Adrenal gland (tissue), 12 donors: Measurements from ENCODE around the gene UCP2. TPM values are rescaled to one million over a fixed set of nuclear protein-coding genes. Genes with fewer than 3 reads are reported as not detected.

ENCODE experiments used
- DNase-seq, 7 donors: peaks; one replicate each; pipeline ENCODE4 v3.0.0-alpha.2; 2019 to 2020
- H3K27ac ChIP-seq, 5 donors: fragments of 200-600 bp; sonication (generic) in 4 of 5; 1 replicate in 3 of 5; 2 replicates in 2 of 5; pipeline versions ENCODE4 v1.5.1 to v1.8.0; 2016 to 2020; ENCODE audit warnings: mild to moderate bottlenecking in 1 of 5
- H3K27me3 ChIP-seq: fragments of 200-600 bp; 2 replicates; pipeline ENCODE4 v1.8.0; 2021
- H3K36me3 ChIP-seq, 2 donors: fragments of 200-600 bp; replicated peaks in 1 of 2; 1 replicate in 1 of 2; 2 replicates in 1 of 2; pipeline versions ENCODE4 v1.5.1 to v1.8.0; 2018 to 2022
- H3K4me1 ChIP-seq, 2 donors: fragments of 200-600 bp; replicated peaks in 1 of 2; 1 replicate in 1 of 2; 2 replicates in 1 of 2; pipeline versions ENCODE4 v1.5.1 to v1.8.0; 2018 to 2021
- H3K4me3 ChIP-seq, 4 donors: fragments of 200-600 bp; sonication (generic) in 3 of 4; one replicate each; pipeline ENCODE4 v1.5.1; 2016 to 2018
- H3K9me3 ChIP-seq, 3 donors: fragments of 200-600 bp; sonication (generic) in 1 of 3; replicated peaks in 1 of 3; 1 replicate in 2 of 3; 2 replicates in 1 of 3; pipeline versions ENCODE4 v1.5.1 to v1.8.0; 2016 to 2021
- CTCF ChIP-seq, 6 experiments: fragments of 450-650 bp in 4 of 6; fragments of 200-600 bp in 2 of 6; sonication (generic) in 1 of 6; IDR thresholded peaks; 1 replicate in 5 of 6; 2 replicates in 1 of 6; pipeline versions ENCODE4 v1.5.1 to v1.8.0; 2016 to 2021; ENCODE audit warnings: antibody characterized with exemption in 6 of 6, mild to moderate bottlenecking in 2 of 6, moderate library complexity in 1 of 6
- POLR2A ChIP-seq, 2 donors: fragments of 450-650 bp; IDR thresholded peaks; one replicate each; pipeline ENCODE4 v1.6.1; 2017; ENCODE audit warnings: antibody characterized with exemption in 2 of 2, mild to moderate bottlenecking in 2 of 2, moderate library complexity in 1 of 2
- WGBS, 4 donors: extraction: QIAGEN DNeasy Blood & Tissue Kit in 2 of 4; methylation state at CpG; one replicate each; pipeline versions ENCODE4 v1.1.5 to v1.1.7; 2013 to 2017; 5-methylcytosine and 5-hydroxymethylcytosine counted together
- intact Hi-C, 2 donors: fragments of 100-400 bp; cut with DNase I; formaldehyde crosslinking; loops; one replicate each; pipeline versions ENCODE4 v1.14.1 to v1.15.0; 2022 to 2023
- polyA plus RNA-seq, 3 donors: library from polyadenylated mRNA; stranded (reverse); fragments of 200-250 nt in 2 of 3; fragments of 350-450 nt in 1 of 3; fragmentation: Illumina TruSeq in 1 of 3; extraction: RNeasy Lipid Tissue Mini Kit (QIAGEN cat#74804) in 1 of 3; gene quantifications; one replicate each; pipeline ENCODE4 v1.2.3, GENCODE V29; 2013 to 2014
- total RNA-seq, 9 donors: library from RNA; depleted of rRNA in 4 of 9; stranded (reverse); fragments of >200 nt in 4 of 9; fragments of 120-200 nt in 1 of 9; fragmentation: NEBNext Ultra II Directional in 1 of 9; extraction: Animal tissue kit (Norgen Biotek cat#: 25700) in 1 of 9; gene quantifications; one replicate each; pipeline versions ENCODE4 v1.1.0 to v1.2.4, GENCODE V29; 2013 to 2023
- donor health status: healthy with polysubstance abuse.
- donor health status: Bipolar disorder and iron deficiency.
- donor health status: DM: yes; HTN: yes; CAD: no.
- donor health status: DM: no; HTN: no; CAD: no.
- donor health status: DM: no; HTN: no; CAD: no.
- donor health status: DM: yes; HTN: yes; CAD: no.

Gene UCP2
- total and polyA plus RNA-seq, 12 donors, result 12.4 to 117 (median 40.9) TPM

DNA sequence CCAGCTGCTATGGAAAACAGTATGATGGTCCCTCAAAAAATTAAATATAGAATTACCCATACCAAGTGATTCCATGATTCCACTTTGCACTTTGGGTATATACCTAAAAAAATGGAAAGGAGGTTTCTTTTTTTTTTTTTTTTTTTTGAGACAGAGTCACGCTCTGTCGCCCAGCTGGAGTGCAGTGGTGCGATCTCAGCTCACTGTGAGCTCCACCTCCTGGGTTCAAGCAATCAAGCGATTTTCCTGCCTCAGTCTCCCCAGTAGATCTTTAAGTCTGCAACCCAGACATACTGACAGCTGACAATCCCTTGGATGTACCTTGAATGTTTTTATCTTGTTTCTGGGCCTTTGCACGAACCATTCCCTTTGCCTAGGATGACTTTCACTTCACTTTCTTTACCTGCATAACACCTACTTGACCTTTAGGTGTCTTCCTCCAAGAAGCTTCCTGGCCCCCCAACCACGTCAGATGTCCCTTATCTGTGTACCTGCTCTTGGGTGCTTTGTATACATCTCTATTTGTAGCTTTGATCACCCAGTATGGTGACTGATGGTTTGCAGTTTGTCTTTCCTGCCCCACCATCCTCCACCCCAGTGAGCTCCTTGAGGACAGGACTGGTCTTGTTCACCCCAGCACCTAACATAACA, 14.6 kb upstream of the UCP2 start:
- WGBS, 4 donors, result 86 to 96% (median 92%) methylated on average over 6 of the region's 6 CpGs
- H3K27me3 ChIP-seq, result no peaks in the 10 kb centered on the region
- no peaks in the 10 kb centered on the region for H3K9me3 ChIP-seq
- no peaks in the 10 kb centered on the region for H3K4me1 ChIP-seq
- intact Hi-C loops, result no loop called here
- H3K36me3 ChIP-seq, result no peaks in the 10 kb centered on the region
- H3K4me3 ChIP-seq, result no peak overlapping the region
- no peak for TF ChIP-seq CTCF (IDR thresholded peaks at IDR 0.05)
- no peak for TF ChIP-seq POLR2A (IDR thresholded peaks at IDR 0.05)
- no peak overlapping the region for H3K27ac ChIP-seq
- DNase-seq, result no peak

DNA sequence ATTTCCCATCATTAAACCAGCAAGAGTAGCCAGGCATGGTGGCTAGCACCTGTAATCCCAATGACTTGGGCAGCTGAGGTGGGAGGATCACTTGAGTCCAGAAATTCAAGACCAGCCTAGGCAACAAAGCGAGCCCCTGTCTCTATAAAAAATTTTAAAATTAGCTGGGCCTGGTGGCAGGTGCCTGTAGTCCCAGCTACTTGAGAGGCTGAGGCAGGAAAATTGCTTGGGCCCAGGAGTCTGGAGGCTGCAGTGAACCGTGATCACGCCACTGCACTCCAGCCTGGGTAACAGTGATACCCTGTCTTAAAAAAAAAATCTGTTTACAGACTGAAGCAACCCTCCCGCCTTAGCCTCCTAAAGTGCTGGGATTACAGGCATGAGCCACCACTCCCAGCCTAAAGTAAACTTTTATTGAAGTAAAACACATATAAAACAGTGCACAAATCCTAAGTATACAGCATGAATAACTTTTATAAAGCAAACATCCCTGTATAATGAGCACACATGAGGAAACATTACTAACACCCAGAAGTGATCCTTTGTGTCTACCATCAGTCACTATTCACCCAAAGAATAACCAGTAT, 13.6 kb upstream of the UCP2 start:
- DNase-seq, result no peak
- Histone ChIP-seq H3K27ac (no peak overlapping the region), H3K27me3 (no peaks in the 10 kb centered on the region), H3K4me3 (no peak overlapping the region), H3K4me1 (no peaks in the 10 kb centered on the region), H3K9me3 (no peaks in the 10 kb centered on the region), H3K36me3 (no peaks in the 10 kb centered on the region)
- TF ChIP-seq POLR2A (IDR thresholded peaks at IDR 0.05) (no peak), CTCF (IDR thresholded peaks at IDR 0.05) (no peak)
- intact Hi-C loops, result no loop called here
- WGBS, 4 donors, result 91 to 98% (median 94%) methylated on average over 4 of the region's 4 CpGs

- intact Hi-C loops, result no loop called here
- Histone ChIP-seq H3K9me3 (no peaks in the 10 kb centered on the region), H3K27ac (no peak overlapping the region), H3K27me3 (no peaks in the 10 kb centered on the region), H3K36me3 (no peaks in the 10 kb centered on the region), H3K4me1 (no peaks in the 10 kb centered on the region), H3K4me3 (no peak overlapping the region)
- no peak for TF ChIP-seq POLR2A (IDR thresholded peaks at IDR 0.05)
- no peak for TF ChIP-seq CTCF (IDR thresholded peaks at IDR 0.05)
- 63 to 78% (median 71%) methylated on average over 2 of the region's 2 CpGs for WGBS, 4 donors
- no peak for DNase-seq
Observed at GRCh38 chr11:73995731-73996130, 13.1 kb upstream of the UCP2 start.

GRCh38 chr11:73995247-73995646, 12.6 kb upstream of the UCP2 start:
- intact Hi-C loops, result no loop called here
- Histone ChIP-seq H3K9me3 (no peaks in the 10 kb centered on the region), H3K4me1 (no peaks in the 10 kb centered on the region), H3K27me3 (no peaks in the 10 kb centered on the region), H3K4me3 (no peak overlapping the region), H3K27ac (no peak overlapping the region), H3K36me3 (no peaks in the 10 kb centered on the region)
- TF ChIP-seq POLR2A (IDR thresholded peaks at IDR 0.05), result no peak
- TF ChIP-seq CTCF (IDR thresholded peaks at IDR 0.05), result no peak
- WGBS, 4 donors, result 73 to 89% (median 85%) methylated on average over 2 of the region's 2 CpGs
- no peak for DNase-seq
